OCI-LY1 (cell line): Measurements from ENCODE around the gene EOGT.

Source experiments
- H2AFZ ChIP-seq: fragments of 200-600 bp; sonication (generic), shearing (Covaris generic); 2 replicates; pipeline ENCODE4 v1.6.0; 2014; ENCODE audit warnings: antibody characterized with exemption, mild to moderate bottlenecking, low read length
- H3F3A ChIP-seq: fragments of 200-600 bp; sonication (generic), shearing (Covaris generic); 2 replicates; pipeline ENCODE4 v1.6.0; 2014; ENCODE audit warnings: mild to moderate bottlenecking, antibody characterized with exemption, low read length, moderate library complexity; ENCODE audit not compliant: insufficient read depth
- H3K27ac ChIP-seq: fragments of 200-600 bp; sonication (generic); 2 replicates; pipeline ENCODE4 v1.5.1; 2014; ENCODE audit warnings: low read length, mixed run types, mild to moderate bottlenecking, low read depth; ENCODE audit not compliant: poor library complexity, severe bottlenecking
- H3K27me3 ChIP-seq: fragments of 200-600 bp; sonication (generic); 2 replicates; pipeline ENCODE4 v1.6.0; 2014; ENCODE audit warnings: antibody characterized with exemption, mild to moderate bottlenecking, low read length, moderate library complexity; ENCODE audit not compliant: insufficient read depth
- H3K36me3 ChIP-seq: fragments of 200-600 bp; sonication (generic); 2 replicates; pipeline ENCODE4 v1.6.1; 2014; ENCODE audit warnings: mild to moderate bottlenecking, antibody characterized with exemption, low read length, moderate library complexity, mixed read lengths; ENCODE audit not compliant: insufficient read depth
- H3K4me1 ChIP-seq: fragments of 200-600 bp; sonication (generic); 2 replicates; pipeline ENCODE4 v1.5.1; 2014; ENCODE audit warnings: mild to moderate bottlenecking, low read length, moderate library complexity; ENCODE audit not compliant: insufficient read depth, severe bottlenecking
- H3K4me2 ChIP-seq: fragments of 200-600 bp; sonication (generic), shearing (Covaris generic); 2 replicates; pipeline ENCODE4 v1.6.1; 2014; ENCODE audit warnings: low read length
- H3K4me3 ChIP-seq: fragments of 200-600 bp; sonication (generic); 2 replicates; pipeline ENCODE4 v1.5.1; 2014; ENCODE audit warnings: low read length, low read depth, mild to moderate bottlenecking, mixed read lengths; ENCODE audit not compliant: poor library complexity, severe bottlenecking
- H3K79me2 ChIP-seq: fragments of 200-600 bp; shearing (Covaris generic); 2 replicates; pipeline ENCODE4 v1.6.1; 2016; ENCODE audit warnings: mixed run types, low read length, mixed read lengths; ENCODE audit not compliant: insufficient read depth
- H3K9ac ChIP-seq: fragments of 200-600 bp; sonication (generic), shearing (Covaris generic); 2 replicates; pipeline ENCODE4 v1.6.1; 2014; ENCODE audit warnings: mild to moderate bottlenecking, low read length, mixed read lengths
- H3K9me2 ChIP-seq: fragments of 200-600 bp; sonication (generic), shearing (Covaris generic); 2 replicates; pipeline ENCODE4 v1.6.1; 2014; ENCODE audit warnings: low read depth, mild to moderate bottlenecking, low read length, mixed read lengths
- H3K9me3 ChIP-seq: fragments of 200-600 bp; shearing (Covaris generic); 2 replicates; pipeline ENCODE4 v1.6.1; 2014; ENCODE audit warnings: low read length, mixed read lengths
- H4K20me1 ChIP-seq: fragments of 200-600 bp; sonication (generic), shearing (Covaris generic); 2 replicates; pipeline ENCODE4 v1.6.0; 2016; ENCODE audit warnings: mild to moderate bottlenecking, low read length; ENCODE audit not compliant: insufficient read depth
- CTCF ChIP-seq: fragments of 200-600 bp; sonication (generic), shearing (Covaris generic); IDR thresholded peaks from 2 replicates; pipeline ENCODE4 v1.5.1; 2017; ENCODE audit warnings: mild to moderate bottlenecking, antibody characterized with exemption, low read length, moderate library complexity, mixed read lengths
- EZH2 ChIP-seq: fragments of 200-600 bp; sonication (generic), shearing (Covaris generic); IDR thresholded peaks from 2 replicates; pipeline ENCODE4 v1.8.0; 2017; ENCODE audit warnings: borderline replicate concordance, mixed run types, mild to moderate bottlenecking, antibody characterized with exemption, low read length, moderate library complexity, mixed read lengths

EOGT gene

DNA sequence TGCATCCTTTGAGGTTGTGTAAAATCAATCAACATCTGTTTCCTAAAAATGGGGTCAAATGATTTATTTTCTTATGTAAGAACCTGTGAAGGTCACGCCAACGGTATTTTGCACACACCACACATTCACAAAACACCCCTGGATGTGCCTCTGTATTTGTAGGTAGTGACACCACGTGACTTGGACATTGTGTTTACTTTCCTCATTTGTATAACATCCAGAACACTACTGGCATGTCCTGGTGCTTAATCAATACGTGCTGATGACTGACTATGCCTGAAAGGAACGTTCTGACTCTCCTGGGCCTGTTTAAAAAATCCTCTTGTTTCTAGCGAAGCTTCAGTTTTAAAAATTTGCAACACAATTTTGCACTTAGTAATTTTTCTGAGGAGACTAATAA is 77.7 kb downstream of the EOGT start:
- no peak overlapping the region for H3K9ac ChIP-seq
- no peaks in the 10 kb centered on the region for H3K9me2 ChIP-seq
- no peaks in the 10 kb centered on the region for H3K36me3 ChIP-seq
- no peak overlapping the region for H3K4me3 ChIP-seq
- H2AFZ ChIP-seq = no peak overlapping the region
- no peaks in the 10 kb centered on the region for H3K4me1 ChIP-seq
- no peak overlapping the region for H3K27ac ChIP-seq
- H3F3A ChIP-seq = no peaks in the 10 kb centered on the region
- no peaks in the 10 kb centered on the region for H3K9me3 ChIP-seq
- no peaks in the 10 kb centered on the region for H4K20me1 ChIP-seq
- H3K4me2 ChIP-seq = no peak overlapping the region
- no peak for TF ChIP-seq EZH2
- no peak for TF ChIP-seq CTCF
- H3K27me3 ChIP-seq = no peaks in the 10 kb centered on the region
- no peaks in the 10 kb centered on the region for H3K79me2 ChIP-seq

- Histone ChIP-seq H3K4me2 (no peak overlapping the region), H3F3A (no peaks in the 10 kb centered on the region), H4K20me1 (no peaks in the 10 kb centered on the region), H2AFZ (no peak overlapping the region), H3K9me3 (no peaks in the 10 kb centered on the region), H3K36me3 (no peaks in the 10 kb centered on the region), H3K9ac (no peak overlapping the region), H3K27ac (no peak overlapping the region), H3K79me2 (no peaks in the 10 kb centered on the region), H3K27me3 (no peaks in the 10 kb centered on the region), H3K4me3 (no peak overlapping the region), H3K4me1 (no peaks in the 10 kb centered on the region), H3K9me2 (no peaks in the 10 kb centered on the region)
- TF ChIP-seq CTCF = no peak
These were observed 81.9 kb downstream of the EOGT start for GRCh38 chr3:68931406-68932149.
